ENCODE data around the gene STPG2.

DNA sequence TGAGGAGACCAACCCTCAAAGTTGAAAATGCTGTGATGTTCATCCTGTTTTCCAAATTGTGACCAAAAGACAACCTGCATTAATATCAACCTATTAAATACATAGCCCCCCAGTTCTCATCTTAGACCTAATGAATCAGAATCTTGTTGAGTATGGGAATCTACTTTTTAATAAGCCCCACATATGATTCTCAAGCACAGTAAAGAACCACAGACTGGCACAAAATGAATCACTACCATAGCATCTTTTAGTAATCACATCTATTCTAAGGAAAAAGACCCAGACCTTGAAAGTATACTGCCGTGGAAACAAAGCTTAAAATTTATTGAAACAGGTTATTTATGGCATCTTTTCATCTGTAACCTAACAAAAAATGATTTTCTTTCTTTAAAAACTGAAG lies 152.9 kb downstream of the STPG2 start:
- TF ChIP-seq GATA2 (IDR thresholded peaks at IDR 0.05; ENCODE audit: low read depth, low read length) (no peak), GATA3 (IDR thresholded peaks at IDR 0.05; ENCODE audit: low read depth, low read length) (no peak)

Measured in SH-SY5Y (cell line).